Stimulated activated CD4-positive, alpha-beta T cell treated with anti-CD3 and anti-CD28 coated beads, Interleukin-4, amount 100 ng/mL, for 24 hours (primary cell): ENCODE measurements around the gene MPST.
A peak's percentile ranks its signal among the peaks of the same experiment; 100 is the strongest.
"Not testable (repeated sequence)": the region's sequence is repeated elsewhere in the genome, so short reads cannot be mapped to it uniquely, and the experiment has no call there.

Source experiments
- DNase-seq: peaks from one replicate; pipeline ENCODE4 v3.0.0-alpha.2; 2020

MPST gene

DNA sequence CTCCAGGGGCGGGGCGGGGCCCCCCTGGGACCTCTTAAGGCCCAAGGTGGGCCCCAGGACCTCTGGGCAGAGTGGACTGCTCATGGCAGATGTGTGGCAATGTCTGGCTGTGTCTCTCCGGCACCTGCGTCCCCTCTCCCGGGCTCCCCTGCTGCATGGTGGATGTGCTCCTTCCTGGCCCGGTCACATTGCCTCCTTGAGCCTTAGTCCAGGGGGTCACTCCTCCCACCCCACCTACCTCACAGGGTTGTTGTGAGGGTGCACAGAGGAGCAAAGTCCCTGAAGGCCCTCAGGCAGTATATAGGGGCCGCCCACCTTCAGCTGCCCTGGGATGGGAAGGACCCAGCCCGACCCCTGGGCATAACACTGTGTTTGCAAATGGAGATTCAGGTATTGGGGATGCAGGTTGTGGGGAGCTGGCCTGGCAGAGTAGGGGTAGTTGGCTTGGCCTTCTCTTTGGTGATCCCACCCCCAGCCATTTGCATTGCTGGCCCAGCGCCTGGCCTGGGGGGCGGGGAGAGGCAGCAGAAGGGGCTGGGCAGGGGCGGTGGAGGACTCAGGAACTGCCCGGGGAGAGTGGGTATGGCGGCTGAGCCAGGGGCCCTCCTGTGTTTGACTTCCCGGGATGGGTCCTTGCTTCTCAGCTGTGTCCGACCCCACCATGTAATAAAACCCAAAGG, 43.3 kb downstream of the MPST start:
- DNase-seq: no peak

DNA sequence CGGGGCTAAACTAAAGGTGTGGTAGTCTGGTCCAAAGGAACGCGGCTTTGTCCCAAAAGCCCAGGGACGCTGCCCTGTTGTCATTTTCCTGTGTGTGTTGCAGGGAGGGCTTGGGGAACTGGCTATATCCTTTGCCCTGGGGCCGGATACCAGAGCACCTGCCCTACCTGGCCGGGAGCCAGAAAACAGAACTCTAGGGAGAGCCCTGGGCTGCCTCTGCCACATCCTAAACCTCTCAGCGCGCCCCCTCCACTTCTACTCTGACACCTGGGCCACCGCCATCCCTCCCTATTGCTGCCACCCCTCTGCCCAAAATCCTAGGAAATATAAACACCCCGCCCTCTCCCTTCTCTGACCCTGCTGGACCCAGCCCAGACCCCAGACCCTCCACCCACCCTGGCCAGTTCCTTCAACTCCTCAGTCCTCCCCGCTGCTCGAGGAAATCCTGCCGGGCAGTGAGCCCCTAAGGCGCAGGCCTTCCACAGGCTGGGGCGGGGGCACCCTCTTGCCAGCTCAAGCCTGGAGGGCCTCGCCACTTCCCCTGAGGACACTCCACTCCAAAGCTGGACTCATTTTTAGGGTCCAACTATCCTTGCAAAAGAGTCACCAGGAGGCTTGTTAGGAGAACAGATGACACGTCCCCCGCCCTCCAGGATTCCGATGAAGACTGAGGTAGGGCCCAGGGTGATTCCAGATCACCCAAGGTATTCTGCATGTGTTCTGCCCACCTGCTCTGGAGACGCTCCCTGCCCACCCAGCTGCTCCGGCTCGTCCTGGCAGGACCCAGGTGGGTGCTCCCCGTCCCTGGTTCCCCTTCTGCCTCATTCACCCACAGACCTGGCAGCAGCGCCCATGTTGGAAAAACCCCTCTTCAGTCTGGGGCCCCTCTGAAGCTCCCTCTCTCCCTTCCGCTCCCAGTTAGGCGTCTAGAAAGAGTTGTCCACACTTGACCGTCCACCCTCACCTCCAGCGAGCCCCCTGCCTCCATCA, 44.2 kb downstream of the MPST start:
- no peak for DNase-seq

- no peak for DNase-seq
Measured at GRCh38 chr22:37064553-37064952, 45.0 kb downstream of the MPST start.

- no peak for DNase-seq
Measured at GRCh38 chr22:37065180-37065579, 45.6 kb downstream of the MPST start.

- no peak for DNase-seq
Measured at GRCh38 chr22:37065961-37066360, 46.4 kb downstream of the MPST start.

DNA sequence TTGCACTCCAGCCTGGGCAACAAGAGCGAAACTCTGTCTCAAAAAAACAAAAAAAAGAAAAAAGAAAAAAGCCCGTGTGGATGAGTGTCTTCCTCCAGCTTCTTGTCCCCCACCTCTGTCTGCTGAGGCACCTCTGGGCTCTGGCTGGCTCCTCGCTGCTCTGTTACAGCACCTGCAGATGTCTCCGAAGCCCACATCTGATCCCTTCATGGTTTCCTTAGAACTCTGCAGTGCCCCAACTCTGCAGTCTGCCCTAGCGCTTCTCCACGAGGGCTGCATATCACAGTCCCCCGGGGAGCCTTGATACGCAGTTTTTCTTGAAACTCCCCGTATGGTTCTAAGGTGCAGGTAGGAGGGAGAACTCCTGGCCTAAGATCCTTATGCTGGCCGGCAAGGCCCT, 47.9 kb downstream of the MPST start:
- no peak for DNase-seq

GRCh38 chr22:37068859-37069258, 49.3 kb downstream of the MPST start:
- DNase-seq: no peak

DNA sequence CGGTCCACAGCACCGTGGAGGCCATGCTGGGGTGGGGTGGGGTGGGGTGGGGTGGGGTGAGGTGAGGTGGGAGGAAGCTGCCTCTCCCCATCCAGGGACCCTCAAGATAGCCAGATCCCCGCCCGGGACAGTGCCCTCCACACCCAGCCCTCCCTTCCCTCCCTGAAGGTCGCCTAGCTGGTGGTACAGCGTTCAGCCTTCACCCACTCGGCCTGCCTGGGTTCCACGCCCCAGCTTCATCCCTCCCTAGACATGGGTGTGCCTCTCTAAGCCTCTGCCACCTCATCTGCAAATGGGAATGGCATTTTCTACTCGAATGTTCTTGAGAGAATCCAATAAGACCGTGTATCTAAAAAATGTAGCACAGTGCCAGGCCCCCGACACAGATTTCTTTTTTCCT, 49.8 kb downstream of the MPST start:
- DNase-seq: no peak

DNA sequence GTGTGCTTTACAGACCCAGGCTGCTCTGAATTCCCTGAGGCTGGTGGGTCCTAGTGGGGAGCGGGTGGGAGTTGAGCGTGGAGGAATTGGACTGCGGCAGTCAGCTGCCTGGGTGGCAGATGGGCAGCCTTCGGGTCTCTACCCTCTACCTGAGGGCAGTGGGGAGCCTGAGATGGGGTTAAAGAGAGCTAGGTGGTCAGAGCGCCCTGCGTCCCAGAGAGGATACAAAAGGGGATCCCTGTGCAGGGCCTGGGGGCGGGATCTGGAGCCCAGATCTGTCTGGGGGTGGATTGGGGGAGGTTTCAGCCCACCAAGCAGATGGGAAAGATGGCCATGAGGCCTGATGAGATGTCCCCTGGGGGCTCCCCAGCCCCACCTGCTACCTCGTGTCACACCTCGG, 50.2 kb downstream of the MPST start:
- DNase-seq: no peak

DNA sequence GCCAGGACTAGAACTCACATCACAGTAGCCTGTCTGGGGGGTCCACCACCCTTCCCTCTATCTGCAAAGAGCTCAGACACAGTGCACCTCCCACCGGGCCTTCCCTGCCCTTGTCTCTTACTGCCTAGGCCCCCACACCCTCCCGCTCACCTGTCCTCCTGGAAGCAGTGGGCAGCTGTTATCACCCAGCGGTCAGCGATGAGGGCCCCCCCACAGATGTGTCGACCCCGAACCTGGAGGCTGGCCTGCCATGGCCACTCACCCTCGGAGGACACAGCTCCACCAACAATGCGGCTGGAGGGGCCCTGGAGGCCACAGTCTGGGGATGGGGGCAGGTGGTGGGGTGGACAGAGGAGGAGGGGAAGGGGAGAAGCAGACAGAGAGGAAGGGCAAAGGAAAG, 50.8 kb downstream of the MPST start:
- no peak for DNase-seq

GRCh38 chr22:37070744-37071143, 51.2 kb downstream of the MPST start:
- no peak for DNase-seq

- DNase-seq: not testable (repeated sequence)
Measured at GRCh38 chr22:37071850-37072592, 52.5 kb downstream of the MPST start.

DNA sequence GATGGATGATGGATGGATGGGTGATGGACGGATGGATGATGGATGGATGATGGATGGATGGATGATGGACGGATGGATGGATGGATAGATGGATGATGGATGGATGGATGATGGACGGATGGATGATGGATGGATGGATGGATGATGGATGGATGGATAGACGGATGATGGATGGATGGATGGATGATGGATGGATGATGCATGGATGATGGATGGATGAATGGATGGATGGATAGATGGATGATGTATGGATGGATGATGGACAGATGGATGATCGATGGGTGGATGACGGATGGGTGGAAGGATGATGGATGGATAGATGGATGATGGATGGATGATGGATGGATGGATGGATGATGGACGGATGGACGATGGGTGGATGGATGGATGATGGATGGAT, 53.1 kb downstream of the MPST start:
- no peak for DNase-seq

DNA sequence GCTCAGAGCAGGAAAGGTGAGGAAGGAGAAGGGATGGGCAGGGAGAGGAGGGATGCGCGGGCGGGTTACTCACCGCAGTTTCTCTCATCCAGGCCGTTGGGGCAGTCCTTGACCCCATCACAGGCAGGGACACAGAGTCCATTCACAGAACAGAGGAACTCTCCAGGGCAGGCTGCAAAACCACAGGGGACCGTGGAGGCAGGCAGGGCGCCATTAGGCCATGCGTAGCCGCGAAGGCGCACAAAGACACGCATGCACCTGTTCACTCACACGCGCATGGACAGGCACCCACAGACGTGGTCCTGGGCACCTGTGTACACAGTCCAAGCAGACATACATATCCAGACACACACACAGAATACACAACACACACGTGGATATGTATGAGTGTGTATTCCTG, 55.0 kb downstream of the MPST start:
- no peak for DNase-seq

GRCh38 chr22:37075046-37075445, 55.5 kb downstream of the MPST start:
- DNase-seq: no peak

GRCh38 chr22:37075822-37076433, 56.4 kb downstream of the MPST start:
- no peak for DNase-seq

- peak; percentile 88 for DNase-seq
Measured at GRCh38 chr22:37077802-37078448, 58.4 kb downstream of the MPST start.

GRCh38 chr22:37079158-37079557, 59.6 kb downstream of the MPST start:
- DNase-seq: no peak
